SK-N-MC (cell line): ENCODE data around the gene MESP2.

ENCODE experiments used
- EZH2 ChIP-seq: fragments of 200-600 bp; sonication (generic); IDR thresholded peaks from one replicate; pipeline ENCODE4 v1.6.1; 2017; ENCODE audit warnings: antibody characterized with exemption
- POLR2AphosphoS5 ChIP-seq: IDR thresholded peaks from 2 replicates; pipeline ENCODE4 v1.6.1; 2012; ENCODE audit warnings: mild to moderate bottlenecking, low read depth, low read length, borderline replicate concordance

- TF ChIP-seq EZH2 (no peak), POLR2AphosphoS5 (no peak)
These were observed 6.1 kb upstream of the MESP2 start for GRCh38 chr15:89770041-89770440.
